Measurements from ENCODE around the gene TMPRSS2.

TMPRSS2 gene

DNA sequence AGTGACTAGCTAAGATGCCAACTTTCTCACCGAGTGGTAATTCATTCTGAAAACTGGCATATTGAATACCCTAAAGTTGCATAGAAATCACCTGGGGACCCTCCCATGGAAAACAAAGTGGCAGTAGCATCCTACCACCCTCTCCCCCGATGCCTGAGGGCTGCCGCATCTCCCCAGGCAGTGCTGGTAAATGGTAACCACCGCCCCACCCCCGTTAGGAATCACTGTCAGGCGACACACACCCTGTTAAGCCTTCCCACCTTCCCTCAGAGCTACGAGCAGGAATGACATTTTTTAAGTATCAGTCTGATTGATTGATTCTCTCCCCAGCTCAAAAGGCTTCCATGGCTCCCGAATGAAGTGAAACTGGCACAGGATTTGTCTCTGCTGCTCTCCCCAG is 28.3 kb downstream of the TMPRSS2 start:
- DNase-seq, result no peak

DNA sequence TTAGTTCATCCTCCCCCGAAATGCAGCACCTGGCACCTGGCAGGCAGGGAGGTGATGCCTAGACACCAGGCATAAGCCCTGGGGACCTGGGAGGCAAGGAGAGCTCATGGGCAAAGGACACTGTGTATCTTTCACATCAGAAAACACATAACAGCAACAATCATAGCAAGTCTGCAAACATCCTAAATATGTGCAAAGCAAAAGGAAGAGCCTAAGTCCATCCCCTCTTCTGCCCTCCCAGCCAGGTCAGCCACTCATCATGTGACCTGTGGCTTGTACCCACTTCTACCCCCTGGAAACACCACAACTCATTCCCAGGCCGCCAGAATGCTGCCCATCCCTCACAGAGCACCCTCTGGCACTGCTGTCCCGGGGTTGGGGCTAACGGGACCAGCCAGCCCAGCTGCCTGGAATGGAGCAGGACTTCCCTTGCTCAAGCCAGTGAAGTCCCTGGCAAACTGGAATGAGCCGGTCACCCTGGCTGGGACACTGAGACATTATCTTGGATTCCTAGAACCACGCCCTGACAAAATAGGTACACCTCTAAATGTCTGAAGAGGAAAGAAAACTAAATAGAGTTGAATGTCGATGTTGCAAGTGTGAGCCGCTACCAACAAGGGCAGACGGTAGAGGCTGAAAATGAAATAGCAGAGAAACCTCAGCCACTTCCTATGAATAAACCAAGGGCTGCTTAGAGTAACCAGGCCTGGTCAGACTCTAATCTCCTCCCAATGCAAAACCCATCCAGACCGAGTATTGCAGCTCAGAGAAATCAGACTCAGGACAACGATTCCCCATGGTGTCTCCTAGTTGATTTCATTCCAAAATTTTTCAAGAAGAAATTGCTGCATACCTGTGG is 29.4 kb downstream of the TMPRSS2 start:
- DNase-seq, result no peak

DNA sequence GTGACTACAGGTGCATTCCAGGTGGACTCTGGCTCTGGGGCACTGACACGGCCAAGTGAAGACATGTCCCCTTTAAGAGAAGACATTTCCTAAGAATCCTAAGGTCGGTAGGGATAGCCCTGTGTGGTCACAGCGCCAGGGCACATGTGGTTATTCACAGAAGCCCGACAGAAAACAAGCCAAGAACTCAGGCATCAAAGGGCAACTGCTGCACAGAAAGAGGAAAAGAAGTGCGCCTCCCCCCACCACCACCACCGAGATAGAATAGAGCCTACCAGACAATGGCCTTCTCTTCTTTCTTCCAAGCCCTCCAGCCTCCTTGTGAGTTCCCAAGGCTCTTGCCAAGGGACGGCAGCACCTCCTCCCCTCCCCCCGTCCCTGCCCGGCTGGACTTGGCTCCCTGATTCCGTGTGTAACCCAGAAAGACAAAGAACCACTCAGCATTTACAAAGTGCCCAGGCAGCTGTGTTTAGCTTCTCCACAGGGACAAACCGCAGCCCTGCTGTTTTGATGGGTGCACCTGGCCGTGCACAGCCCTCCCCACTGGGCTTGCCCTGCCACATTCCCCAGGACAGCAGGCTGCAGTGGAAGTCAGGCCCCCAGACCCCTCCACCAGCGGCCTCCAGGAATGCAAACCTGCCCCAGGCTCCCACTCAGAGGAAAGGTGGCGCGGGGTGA is 30.2 kb downstream of the TMPRSS2 start:
- no peak for DNase-seq

DNA sequence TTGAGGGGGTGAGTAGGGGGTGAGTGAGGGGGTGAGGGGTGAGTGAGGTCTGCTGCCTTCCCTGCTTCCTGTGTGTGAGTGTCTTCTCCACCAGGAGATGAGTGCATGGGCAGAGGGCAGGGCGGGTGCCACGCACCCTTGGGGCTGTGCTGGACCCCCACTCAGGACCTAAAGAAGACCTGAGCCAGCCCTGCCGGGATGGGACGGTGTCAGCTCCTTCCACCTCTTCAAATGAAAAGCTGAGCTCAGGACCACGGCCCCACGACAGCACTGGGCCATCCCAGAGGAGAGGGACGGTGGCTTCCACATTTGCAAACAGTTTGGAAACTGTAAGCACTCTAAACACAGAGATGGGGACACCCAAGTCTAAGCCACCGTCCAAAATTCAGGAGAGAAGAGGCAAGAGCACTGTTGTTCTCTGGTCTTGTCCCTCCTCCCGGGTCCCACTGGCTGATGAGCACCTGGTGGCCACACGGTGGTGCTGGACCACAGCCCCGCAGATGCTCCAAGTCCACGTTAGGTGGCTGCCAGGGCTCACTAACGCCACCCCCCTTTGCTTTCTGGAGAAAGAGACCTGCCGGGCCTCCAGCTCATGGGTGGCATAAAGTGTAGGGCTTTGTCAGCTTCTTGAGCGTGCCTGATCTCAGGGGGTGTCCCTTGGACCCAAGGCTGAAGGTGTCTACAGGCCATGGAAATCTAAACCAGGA is 32.1 kb downstream of the TMPRSS2 start:
- DNase-seq, result no peak

DNA sequence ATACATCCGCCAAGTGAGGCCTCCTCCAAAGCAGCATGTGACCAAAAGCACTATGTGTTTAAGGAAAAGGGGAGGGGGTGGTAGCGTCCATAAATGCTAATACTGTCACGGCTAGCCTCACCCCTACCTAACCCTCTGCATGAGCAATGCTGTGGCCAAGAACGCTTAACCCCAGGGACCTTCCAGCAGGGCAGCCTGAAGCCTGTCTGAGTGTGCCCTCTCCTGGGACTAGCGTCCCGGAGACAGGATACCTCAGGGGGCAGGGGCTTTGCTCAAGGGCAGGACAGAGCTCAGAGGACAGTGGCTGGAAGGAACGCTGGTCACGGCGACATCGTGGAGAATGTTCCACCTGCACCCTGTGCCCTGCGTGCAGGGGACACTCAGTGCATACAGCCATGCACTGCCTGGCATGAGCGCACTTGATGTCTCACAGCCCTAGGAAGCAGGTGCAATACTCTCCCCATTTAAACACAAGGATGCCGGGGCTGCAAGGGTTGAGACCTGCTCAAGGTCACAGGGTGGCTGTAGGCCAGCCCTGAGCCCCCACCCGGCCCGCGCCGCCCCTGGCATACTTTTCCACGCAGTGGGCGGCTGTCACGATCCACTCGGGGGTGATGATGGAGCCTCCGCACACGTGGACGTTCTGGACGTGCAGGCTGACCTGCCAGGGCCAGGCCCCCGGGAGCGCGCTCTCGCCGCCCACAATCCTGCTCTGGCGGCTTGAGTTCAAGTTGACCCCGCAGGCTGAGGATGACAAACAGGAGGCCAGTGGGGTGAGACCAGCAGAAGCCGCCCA is 35.0 kb downstream of the TMPRSS2 start:
- no peak for DNase-seq

DNA sequence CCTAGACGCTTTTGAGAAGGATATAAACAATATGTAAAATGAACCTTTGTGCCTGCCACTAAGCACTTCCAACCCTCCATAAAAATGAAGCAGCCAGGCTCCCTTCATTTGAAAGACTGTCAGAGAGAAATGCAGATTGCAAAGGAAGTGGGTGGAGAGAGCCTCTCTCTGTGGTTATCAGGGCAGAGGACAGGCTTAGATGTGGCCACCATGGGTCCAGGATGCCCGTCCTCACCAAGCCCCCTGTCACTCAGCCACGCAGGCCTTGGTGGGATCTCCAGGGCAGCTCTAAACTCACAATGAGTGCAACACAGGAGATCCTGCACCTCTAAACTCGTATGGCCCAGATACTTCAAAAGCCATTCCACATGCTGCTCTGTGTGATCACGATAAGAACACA is 37.9 kb downstream of the TMPRSS2 start:
- no peak for DNase-seq

DNA sequence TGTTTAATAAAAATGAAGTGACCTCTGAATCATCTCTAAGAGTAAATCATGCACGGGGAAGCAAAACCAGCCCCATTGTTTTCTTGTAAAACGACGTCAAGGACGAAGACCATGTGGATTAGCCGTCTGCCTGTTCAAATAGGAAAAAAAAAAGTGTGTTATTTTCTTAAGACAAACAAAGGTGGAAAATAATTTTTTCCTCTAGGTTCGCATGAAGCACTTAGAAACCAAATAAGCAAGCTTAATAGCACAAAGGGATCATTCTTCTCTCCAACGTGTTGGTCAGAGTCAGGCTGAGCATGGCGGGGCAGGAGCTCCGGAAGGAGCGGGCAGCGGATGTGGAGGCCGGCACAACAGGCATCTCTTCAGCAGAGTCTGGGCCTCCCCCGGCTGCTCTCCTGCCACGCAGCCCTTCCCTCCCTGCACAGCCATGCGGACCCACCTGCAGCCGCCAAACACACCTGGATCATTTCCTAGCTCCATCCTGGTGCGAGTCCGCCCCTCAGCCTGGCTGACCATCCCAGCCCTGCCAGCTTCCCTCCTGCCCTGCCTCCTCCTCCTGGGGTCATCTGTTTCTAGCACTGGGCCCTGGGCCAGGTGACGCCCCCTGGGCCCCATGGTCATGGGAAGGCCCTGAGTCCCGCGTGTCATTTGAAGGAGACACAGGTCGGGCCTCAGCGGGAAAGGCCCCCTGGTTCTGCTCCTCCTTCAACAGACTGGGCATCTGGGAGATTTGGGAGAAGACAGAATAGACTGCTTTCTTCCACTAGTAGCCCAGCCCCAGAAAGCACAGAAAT is 41.7 kb downstream of the TMPRSS2 start:
- no peak for DNase-seq

DNA sequence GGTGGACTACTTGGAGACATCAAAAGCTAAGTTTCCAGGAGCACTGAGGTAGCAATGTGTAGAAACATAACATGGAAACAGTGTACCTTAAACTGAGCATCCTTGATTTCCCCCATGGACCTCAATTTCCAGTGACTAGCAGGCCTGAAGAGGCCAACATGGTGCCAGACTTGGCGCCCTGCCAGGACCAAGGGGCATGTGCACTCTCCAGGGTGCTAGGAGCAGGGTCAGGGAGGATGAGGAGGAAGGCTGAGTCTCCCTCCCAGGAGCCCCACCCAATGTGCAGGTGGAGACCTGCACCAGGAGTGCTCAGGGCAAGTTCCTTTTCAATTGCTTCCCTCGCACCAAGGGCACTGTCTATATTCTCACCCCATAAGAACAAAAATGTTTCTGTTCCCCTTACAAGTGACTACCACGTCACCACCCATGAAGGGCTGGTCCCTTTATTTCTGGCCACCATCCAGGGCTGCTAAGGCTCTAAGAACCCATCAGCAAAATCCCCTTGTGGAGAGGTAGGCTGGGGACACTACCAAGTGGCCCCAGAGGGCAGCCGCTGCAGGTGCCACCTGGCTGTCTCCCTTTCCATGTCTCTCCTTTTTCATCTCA is 42.7 kb downstream of the TMPRSS2 start:
- DNase-seq, result no peak

DNA sequence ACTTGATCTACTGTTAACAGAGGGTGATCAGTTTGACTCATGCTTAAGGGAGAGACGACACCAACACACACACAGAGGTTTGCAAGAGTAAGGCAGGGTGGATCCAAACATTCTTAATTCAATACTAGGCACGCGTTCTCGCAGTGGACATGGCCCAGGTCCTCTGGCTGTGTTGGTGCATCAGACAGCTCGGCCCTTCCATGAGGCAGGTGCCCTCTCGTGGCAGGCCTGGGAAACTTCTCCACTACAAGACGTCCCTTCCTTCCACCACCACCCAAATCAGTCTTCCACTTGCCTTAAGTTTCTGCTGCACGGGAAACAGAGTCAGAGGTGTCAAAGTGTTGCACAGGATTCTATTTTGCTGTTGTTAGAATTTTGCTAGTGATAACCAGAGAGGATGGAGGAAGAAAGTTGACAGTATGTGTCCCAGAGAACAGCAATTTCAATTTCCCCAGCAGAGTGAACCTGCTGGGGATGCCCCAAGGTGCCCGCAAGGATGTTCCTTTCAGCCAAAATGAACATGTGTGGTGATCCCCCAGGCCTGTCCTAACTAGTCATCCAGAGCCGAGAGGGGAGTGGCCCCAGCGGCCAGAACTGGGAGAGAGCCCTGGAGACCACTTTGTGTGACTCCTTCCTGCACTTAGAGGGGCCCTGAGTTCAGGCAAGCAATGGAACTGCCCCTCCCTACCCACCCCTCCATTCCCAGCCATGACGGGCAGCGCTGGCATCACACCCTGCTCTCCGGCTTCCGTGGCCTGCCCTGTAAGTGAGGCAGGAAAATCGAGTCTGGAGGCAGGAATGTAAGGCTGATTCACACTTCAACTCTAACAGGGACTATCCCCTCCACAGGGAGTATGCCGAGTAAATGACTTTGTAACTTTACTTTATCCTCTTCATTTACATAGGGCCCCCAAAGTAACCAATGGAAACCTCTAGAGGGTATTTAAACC is 47.1 kb downstream of the TMPRSS2 start:
- peak; percentile 71 for DNase-seq

DNA sequence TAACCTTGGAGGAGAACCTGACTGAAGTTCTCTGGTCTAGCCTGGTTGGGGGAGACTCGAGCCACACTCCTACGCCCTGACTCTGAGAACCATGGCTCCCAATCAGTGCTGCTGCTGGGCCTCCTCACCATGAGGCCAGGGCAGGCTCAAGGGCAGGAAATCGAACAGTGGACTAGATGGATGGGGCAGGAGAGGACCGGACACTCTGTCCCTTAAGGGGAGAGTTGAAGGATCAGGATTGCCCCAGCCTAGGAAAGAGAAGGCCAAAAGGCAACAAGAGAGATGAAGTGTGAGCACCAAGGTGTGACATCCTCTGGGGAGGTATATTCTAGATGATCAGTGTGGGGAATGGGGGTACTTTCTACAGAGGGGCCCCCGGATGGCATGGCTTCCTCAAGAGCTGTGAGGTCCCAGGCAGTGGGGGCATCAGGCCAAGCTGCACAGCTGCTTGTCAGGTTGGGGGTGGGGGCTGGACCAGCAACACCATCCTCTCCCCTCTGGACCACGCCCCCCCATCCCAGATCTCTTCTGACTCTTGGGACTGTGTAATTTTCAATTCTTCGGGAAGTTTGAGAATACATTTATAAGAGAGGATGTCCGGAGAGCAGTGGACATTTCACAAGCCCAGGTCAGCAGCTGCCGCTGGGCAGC is 47.9 kb downstream of the TMPRSS2 start:
- DNase-seq, result no peak

DNA sequence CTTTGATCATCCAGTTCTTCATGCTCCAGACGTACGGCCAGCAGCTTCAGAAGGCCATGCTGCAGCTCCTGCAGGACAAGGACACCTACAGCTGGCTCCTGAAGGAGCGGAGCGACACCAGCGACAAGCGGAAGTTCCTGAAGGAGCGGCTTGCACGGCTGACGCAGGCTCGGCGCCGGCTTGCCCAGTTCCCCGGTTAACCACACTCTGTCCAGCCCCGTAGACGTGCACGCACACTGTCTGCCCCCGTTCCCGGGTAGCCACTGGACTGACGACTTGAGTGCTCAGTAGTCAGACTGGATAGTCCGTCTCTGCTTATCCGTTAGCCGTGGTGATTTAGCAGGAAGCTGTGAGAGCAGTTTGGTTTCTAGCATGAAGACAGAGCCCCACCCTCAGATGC is 49.4 kb downstream of the TMPRSS2 start:
- no peak for DNase-seq

DNA sequence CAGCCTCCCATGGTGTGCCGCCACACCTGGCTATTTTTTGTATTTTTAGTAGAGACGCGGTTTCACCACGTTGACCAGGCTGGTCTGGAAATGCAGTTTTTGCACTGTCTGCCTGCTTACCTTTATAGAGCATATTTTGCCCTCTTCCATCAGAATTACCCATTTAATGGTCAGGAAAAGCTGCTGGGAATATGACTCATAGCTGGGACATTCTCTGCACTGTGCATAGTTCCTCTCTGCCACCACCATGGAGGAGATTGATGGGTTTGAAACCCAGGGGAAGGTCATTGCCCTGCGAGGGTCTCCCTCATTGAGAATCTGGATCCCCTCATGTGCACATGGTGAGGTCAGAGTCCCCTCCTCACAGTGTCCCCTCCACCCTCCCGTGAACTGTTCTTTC is 49.8 kb downstream of the TMPRSS2 start:
- no peak for DNase-seq

DNA sequence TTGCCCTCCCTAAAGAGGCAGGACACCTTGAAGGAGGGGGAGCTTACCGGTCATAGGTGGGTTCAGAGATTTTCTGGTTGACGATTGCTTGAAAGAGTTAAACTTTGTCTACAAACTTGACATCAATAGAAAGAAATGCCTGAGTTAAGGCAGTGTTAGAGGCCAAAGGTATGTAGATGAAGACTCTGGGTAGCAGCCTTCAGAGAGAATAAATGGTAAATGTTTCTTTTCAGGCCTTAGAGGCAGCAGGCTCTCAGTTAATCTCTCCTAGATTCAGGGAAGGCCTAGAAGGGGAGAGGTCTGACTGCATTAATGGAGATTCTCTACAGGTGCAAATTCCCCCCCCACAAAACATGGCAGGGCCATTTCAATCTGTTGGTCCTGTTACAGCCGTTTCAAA is 54.2 kb downstream of the TMPRSS2 start:
- DNase-seq, result no peak

DNA sequence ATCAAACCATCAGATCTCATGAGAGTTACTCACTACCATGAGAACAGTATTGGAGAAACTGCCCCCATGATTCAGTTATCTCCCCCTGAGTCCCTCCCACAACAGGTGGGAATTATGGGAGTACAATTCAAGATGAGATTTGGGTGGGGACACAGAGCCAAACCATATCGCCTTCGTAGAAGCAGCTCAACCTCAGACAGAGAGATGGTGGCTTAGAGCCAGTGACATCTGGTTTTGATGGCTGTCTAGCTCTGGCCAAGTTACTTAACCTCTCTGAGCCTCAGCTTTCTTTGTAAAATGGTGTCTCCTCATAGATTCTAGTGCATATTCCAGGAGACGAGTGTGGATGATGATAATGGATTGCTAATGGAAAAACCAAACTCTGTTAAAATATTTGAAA is 54.8 kb downstream of the TMPRSS2 start:
- no peak for DNase-seq

DNA sequence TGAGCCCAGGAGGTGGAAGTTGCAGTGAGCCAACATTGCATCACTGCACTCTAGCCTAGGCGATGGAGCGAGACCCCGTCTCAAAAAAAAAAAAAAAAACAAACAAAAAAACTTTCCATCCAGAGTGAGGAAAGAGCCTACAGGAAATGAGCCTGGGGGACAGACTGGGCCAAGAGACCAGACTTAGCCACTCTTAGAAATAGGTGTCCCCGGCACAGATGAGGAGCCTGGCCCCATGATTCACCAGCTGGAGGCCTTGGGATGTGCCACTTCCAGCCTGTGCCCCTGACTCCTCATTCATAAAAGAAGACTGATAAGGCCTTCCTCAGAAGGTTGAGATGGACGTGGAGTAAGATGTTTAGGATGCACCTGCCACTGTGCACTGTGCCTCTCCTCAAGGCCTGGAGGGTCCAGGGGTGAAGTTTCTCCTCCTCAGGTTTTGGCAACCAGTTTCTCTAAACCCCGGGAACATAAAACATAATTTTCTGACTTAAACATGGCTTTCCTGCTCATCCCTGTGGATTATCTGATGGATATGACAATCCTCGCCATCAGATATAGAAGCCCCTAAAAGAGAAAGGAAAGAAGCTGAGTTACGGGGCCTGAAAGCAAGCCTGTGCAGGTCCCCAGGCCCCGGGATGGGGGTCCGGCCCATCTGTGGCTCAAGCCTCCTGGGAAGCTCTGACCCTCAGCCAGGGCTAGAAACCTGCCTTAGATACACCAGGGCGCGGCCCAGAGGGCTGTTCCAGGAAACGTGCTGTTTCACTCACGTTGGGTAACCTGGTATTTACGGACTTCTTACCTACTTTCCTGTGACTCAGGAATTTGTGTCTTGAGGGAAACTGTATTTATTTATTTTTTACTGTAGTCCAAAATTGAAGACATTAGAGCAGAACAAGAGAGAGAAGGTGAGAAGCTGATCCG is 55.9 kb downstream of the TMPRSS2 start:
- DNase-seq, result no peak

DNA sequence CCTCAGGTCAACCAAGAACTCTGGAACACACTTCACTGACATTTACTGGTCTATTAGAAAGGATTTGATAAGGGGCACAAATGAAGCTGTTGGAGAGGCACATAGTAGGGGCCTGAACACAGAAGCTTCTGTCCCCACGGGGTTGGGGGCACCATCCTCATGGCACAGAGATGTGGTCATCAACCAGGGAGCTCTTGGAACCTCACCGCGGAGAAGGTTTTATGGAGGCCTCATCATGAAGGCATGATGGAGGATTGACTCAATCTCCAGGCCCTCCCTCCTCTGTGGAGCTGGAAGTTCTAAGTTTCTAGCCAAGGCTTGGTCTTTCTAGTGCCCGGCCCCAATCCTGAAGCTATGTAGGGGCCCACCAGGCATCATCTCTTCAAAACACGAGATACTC is 58.3 kb downstream of the TMPRSS2 start:
- no peak for DNase-seq

DNA sequence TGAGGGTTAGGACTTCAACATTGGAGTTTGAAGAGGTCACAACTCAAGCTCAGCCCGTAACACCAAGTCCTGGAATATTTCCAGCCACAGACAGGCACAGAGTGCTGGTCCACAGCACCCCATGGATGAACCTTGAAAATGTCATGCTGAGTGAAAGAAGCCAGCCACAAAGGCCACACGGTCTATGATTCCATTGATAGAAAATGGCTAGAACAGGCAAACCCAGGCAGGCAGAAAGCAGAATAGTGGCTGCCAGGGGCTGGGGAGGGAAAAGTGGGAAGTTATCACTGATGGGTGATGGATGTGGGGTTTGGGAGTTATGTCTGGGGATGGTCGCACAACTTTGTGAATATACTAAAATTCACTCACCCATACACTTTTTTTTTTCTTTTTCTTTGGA is 60.6 kb downstream of the TMPRSS2 start:
- no peak for DNase-seq

DNA sequence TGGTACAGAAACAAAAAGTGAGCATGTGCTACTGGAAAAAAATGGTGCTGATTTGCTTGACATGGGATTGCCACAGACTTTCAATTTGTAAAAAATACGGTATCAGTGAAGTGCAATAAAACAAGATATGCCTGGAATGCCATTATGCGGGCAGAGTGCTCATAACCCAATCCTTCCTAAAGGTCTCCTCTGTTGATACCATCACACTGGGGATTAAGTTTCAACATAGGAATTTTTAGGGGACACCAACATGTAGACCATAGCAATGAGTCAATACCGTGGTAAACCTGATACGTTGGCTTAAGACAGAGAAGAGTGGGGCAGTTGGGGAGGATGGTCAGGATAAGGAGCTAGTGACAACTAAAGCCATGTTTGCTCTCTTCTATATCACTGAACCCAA is 61.4 kb downstream of the TMPRSS2 start:
- no peak for DNase-seq

DNA sequence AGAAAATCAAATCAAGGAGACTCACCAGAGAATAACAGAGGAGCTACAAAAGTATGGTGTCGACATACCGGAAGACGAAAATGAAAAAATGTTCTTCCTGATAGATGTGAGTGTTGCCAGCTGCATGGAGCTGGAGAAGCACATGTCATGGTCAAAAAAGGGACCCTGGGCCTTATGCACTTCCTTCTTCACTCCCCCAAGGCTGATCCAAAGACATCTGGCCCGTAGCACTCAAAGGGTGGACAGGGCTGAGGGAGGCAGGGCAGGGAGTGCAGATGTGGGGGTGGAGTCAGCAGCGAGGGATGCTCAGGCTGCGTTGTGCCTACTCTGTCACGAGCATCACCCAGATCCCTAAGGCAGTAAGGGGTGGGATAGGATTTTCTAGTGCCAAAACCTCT is 62.5 kb downstream of the TMPRSS2 start:
- no peak for DNase-seq
